Measurements from ENCODE around the gene RRP15. TPM values are rescaled to one million over a fixed set of nuclear protein-coding genes. Genes with fewer than 3 reads are reported as not detected.

The RRP15 gene
- total RNA-seq, 1 experiment from 2014 or later, result 36.0 TPM

DNA sequence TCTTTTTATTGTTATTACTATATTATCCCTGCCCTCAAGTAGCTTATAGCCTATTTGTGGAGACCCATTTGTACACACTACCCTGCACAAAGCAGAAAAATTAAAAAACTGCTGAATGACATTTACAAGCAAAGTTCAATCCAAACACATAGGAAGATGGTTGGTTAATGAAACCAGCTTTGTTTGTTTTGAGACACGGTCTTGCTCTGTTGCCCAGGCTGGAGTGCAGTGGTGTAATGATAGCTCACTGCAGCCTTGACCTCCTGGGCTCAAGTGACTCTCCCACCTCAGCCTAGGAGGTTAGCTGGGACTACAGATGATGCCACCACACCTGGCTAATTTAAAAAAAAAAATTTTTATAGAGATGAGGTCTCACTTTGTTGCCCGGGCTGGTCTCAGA lies 91.6 kb downstream of the RRP15 start (continued):
- TF ChIP-seq MXD4 (CRISPR knock-in tag; IDR thresholded peaks at IDR 0.05; ENCODE audit: borderline replicate concordance) (no peak), ZNF263 (CRISPR knock-in tag; IDR thresholded peaks at IDR 0.05; ENCODE audit: low read depth) (no peak), ESRRA (CRISPR knock-in tag; IDR thresholded peaks at IDR 0.05; ENCODE audit: borderline replicate concordance) (no peak)
- TF ChIP-seq, protein P1, sequence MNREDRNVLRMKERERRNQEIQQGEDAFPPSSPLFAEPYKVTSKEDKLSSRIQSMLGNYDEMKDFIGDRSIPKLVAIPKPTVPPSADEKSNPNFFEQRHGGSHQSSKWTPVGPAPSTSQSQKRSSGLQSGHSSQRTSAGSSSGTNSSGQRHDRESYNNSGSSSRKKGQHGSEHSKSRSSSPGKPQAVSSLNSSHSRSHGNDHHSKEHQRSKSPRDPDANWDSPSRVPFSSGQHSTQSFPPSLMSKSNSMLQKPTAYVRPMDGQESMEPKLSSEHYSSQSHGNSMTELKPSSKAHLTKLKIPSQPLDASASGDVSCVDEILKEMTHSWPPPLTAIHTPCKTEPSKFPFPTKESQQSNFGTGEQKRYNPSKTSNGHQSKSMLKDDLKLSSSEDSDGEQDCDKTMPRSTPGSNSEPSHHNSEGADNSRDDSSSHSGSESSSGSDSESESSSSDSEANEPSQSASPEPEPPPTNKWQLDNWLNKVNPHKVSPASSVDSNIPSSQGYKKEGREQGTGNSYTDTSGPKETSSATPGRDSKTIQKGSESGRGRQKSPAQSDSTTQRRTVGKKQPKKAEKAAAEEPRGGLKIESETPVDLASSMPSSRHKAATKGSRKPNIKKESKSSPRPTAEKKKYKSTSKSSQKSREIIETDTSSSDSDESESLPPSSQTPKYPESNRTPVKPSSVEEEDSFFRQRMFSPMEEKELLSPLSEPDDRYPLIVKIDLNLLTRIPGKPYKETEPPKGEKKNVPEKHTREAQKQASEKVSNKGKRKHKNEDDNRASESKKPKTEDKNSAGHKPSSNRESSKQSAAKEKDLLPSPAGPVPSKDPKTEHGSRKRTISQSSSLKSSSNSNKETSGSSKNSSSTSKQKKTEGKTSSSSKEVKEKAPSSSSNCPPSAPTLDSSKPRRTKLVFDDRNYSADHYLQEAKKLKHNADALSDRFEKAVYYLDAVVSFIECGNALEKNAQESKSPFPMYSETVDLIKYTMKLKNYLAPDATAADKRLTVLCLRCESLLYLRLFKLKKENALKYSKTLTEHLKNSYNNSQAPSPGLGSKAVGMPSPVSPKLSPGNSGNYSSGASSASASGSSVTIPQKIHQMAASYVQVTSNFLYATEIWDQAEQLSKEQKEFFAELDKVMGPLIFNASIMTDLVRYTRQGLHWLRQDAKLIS (CRISPR knock-in tag; IDR thresholded peaks at IDR 0.05; ENCODE audit: borderline replicate concordance), result no peak

DNA sequence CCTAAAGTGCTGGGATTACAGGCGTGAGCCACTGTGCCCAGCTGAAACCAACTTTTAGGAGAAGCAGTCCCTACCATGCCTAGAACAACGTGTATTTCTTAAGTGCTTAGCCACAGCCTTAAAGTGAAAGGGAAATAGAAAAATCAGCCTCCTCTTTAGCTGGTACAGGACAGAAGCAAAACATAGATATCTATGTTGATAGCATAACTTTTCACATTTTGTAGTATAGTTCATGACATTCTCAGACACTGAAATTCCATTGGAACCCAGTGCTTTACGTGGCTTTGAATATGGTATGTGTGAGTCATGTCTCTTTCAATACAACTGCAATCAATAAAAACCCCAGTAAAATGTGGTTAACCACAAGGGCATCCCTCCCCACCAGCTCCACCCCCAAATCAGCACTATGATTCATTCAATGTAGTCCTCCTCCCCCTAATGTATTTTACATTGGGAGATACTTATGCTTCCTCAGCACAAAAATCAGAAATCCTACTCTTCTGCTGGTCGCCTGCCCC lies 92.1 kb downstream of the RRP15 start:
- Mint-ChIP-seq H3K4me3 (no peak overlapping the region), H3K9me3 (no peaks in the 10 kb centered on the region), H3K27ac (no peak overlapping the region), H3K27me3 (ENCODE audit: low read depth) (no peaks in the 10 kb centered on the region), H3K36me3 (no peaks in the 10 kb centered on the region), H3K4me1 (peaks cover 11% of the 10 kb centered on the region)
- TF ChIP-seq, protein P2, sequence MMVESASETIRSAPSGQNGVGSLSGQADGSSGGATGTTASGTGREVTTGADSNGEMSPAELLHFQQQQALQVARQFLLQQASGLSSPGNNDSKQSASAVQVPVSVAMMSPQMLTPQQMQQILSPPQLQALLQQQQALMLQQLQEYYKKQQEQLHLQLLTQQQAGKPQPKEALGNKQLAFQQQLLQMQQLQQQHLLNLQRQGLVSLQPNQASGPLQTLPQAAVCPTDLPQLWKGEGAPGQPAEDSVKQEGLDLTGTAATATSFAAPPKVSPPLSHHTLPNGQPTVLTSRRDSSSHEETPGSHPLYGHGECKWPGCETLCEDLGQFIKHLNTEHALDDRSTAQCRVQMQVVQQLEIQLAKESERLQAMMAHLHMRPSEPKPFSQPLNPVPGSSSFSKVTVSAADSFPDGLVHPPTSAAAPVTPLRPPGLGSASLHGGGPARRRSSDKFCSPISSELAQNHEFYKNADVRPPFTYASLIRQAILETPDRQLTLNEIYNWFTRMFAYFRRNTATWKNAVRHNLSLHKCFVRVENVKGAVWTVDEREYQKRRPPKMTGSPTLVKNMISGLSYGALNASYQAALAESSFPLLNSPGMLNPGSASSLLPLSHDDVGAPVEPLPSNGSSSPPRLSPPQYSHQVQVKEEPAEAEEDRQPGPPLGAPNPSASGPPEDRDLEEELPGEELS (CRISPR knock-in tag; IDR thresholded peaks at IDR 0.05), result no peak
- TF ChIP-seq ATF1 (CRISPR knock-in tag; IDR thresholded peaks at IDR 0.05) (no peak), ETV6 (CRISPR knock-in tag; IDR thresholded peaks at IDR 0.05) (no peak), TEAD4 (CRISPR knock-in tag; IDR thresholded peaks at IDR 0.05) (no peak), NFE2L1 (CRISPR knock-in tag; IDR thresholded peaks at IDR 0.05) (no peak), GTF2I (CRISPR knock-in tag; conservative IDR thresholded peaks at IDR 0.05) (no peak), CREM (CRISPR knock-in tag; IDR thresholded peaks at IDR 0.05) (no peak), ESRRA (CRISPR knock-in tag; IDR thresholded peaks at IDR 0.05; ENCODE audit: borderline replicate concordance) (no peak)
- TF ChIP-seq, protein P3, sequence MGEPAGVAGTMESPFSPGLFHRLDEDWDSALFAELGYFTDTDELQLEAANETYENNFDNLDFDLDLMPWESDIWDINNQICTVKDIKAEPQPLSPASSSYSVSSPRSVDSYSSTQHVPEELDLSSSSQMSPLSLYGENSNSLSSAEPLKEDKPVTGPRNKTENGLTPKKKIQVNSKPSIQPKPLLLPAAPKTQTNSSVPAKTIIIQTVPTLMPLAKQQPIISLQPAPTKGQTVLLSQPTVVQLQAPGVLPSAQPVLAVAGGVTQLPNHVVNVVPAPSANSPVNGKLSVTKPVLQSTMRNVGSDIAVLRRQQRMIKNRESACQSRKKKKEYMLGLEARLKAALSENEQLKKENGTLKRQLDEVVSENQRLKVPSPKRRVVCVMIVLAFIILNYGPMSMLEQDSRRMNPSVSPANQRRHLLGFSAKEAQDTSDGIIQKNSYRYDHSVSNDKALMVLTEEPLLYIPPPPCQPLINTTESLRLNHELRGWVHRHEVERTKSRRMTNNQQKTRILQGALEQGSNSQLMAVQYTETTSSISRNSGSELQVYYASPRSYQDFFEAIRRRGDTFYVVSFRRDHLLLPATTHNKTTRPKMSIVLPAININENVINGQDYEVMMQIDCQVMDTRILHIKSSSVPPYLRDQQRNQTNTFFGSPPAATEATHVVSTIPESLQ (CRISPR knock-in tag; IDR thresholded peaks at IDR 0.05), result no peak
- no peak for DNase-seq (ENCODE audit: low spot score)
- POLR2A ChIA-PET, result no interaction called here
- ATAC-seq, result no peak
- CTCF ChIA-PET, result no interaction called here

DNA sequence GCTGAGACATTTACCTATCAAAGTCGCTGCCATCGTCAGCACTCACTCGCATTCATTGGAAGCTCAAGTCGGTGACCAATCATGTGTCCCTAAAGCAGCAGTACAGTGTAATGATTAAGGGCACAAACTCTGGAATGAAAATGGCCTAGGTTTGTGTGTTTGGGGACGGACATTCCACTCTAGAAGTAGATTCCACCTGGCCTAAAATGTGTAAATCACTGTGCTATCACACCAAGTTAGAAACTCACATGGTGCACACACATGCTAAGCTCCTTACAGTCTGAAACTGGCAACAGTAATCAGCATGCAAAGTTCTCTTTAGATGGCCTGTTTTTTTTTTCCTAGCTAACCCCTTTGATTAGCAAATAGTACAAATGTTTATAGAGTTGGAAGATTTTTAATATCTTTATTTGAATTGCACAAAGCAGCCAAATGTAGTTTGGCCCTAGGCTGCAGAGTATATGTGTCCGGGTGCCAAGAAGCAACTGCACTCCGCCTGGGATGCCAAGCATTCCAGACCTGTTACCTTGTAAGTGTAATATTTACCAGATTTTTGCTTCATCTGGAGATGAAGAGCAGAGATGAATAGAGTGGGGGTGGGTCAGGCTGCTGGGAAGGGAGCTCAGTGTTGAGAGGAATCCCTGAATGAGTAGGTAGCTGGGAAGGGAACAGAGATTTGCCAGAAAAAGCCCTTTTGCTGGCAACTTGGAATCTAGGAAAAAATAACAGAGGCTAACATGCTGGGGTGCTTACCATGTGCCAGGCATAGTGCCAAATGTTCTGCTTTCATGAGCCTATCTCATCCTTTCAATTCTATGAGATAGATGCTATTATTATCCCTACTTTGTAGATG lies 95.3 kb downstream of the RRP15 start:
- DNase-seq (ENCODE audit: low spot score), result no peak
- no peaks in the 10 kb centered on the region for H3K9me3 Mint-ChIP-seq
- H3K27me3 Mint-ChIP-seq (ENCODE audit: low read depth), result no peaks in the 10 kb centered on the region
- H3K4me3 Mint-ChIP-seq, result no peak overlapping the region
- H3K4me1 Mint-ChIP-seq, result peaks cover 8% of the 10 kb centered on the region
- ChIA-PET POLR2A (no interaction called here), CTCF (interaction anchor here (0.9 to 1.1 kb wide), 2 partner anchors 16 to 40 kb away, joined by 3 read pairs; no protein-coding TSS in a partner anchor)
- no peaks in the 10 kb centered on the region for H3K36me3 Mint-ChIP-seq
- H3K27ac Mint-ChIP-seq, result no peak overlapping the region; the same call in 1 of the 2 replicates
- ATAC-seq, result no peak
- TF ChIP-seq ZNF671 (CRISPR knock-in tag; IDR thresholded peaks at IDR 0.05) (no peak), KAT7 (CRISPR knock-in tag; IDR thresholded peaks at IDR 0.05; ENCODE audit: borderline replicate concordance) (no peak), RORB (CRISPR knock-in tag; IDR thresholded peaks at IDR 0.05) (no peak)
- TF ChIP-seq, protein P4, sequence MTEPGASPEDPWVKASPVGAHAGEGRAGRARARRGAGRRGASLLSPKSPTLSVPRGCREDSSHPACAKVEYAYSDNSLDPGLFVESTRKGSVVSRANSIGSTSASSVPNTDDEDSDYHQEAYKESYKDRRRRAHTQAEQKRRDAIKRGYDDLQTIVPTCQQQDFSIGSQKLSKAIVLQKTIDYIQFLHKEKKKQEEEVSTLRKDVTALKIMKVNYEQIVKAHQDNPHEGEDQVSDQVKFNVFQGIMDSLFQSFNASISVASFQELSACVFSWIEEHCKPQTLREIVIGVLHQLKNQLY (CRISPR knock-in tag; IDR thresholded peaks at IDR 0.05), result no peak
- TF ChIP-seq, protein P5, sequence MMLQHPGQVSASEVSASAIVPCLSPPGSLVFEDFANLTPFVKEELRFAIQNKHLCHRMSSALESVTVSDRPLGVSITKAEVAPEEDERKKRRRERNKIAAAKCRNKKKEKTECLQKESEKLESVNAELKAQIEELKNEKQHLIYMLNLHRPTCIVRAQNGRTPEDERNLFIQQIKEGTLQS (CRISPR knock-in tag; conservative IDR thresholded peaks at IDR 0.05), result no peak
- TF ChIP-seq, protein P6, sequence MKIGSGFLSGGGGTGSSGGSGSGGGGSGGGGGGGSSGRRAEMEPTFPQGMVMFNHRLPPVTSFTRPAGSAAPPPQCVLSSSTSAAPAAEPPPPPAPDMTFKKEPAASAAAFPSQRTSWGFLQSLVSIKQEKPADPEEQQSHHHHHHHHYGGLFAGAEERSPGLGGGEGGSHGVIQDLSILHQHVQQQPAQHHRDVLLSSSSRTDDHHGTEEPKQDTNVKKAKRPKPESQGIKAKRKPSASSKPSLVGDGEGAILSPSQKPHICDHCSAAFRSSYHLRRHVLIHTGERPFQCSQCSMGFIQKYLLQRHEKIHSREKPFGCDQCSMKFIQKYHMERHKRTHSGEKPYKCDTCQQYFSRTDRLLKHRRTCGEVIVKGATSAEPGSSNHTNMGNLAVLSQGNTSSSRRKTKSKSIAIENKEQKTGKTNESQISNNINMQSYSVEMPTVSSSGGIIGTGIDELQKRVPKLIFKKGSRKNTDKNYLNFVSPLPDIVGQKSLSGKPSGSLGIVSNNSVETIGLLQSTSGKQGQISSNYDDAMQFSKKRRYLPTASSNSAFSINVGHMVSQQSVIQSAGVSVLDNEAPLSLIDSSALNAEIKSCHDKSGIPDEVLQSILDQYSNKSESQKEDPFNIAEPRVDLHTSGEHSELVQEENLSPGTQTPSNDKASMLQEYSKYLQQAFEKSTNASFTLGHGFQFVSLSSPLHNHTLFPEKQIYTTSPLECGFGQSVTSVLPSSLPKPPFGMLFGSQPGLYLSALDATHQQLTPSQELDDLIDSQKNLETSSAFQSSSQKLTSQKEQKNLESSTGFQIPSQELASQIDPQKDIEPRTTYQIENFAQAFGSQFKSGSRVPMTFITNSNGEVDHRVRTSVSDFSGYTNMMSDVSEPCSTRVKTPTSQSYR (CRISPR knock-in tag; IDR thresholded peaks at IDR 0.05), result no peak

Data from WTC11 (cell line).